ENCODE measurements around the gene CYB5R2. TPM values are rescaled to one million over a fixed set of nuclear protein-coding genes. Genes with fewer than 3 reads are reported as not detected.

The CYB5R2 gene
- 8.1 TPM for polyA plus RNA-seq (ENCODE audit: insufficient read length)

- no peak for DNase-seq (ENCODE audit: low read depth)
These were observed at the start of gene CYB5R2 for GRCh38 chr11:7672960-7673723. Gene CYB5R2, minus strand, starts transcription at chr11:7673500. Its CDS starts 675 bp downstream, at chr11:7672825.

- DNase-seq (ENCODE audit: low read depth): no peak
These were observed 41.5 kb upstream of the CYB5R2 start for GRCh38 chr11:7714786-7715185.

- DNase-seq (ENCODE audit: low read depth): no peak
These were observed 33.1 kb upstream of the CYB5R2 start, which contains the start of gene OVCH2 for GRCh38 chr11:7706377-7706776. Gene OVCH2, minus strand, starts transcription at chr11:7706477. Its CDS starts 83 bp downstream, at chr11:7706394.

GRCh38 chr11:7703740-7704139 is 30.4 kb upstream of the CYB5R2 start:
- DNase-seq (ENCODE audit: low read depth): no peak

GRCh38 chr11:7696424-7696823 is 23.1 kb upstream of the CYB5R2 start:
- DNase-seq (ENCODE audit: low read depth): no peak

GRCh38 chr11:7694235-7694634 is 20.9 kb upstream of the CYB5R2 start:
- no peak for DNase-seq (ENCODE audit: low read depth)

GRCh38 chr11:7692426-7692825 is 19.1 kb upstream of the CYB5R2 start:
- no peak for DNase-seq (ENCODE audit: low read depth)

- no peak for DNase-seq (ENCODE audit: low read depth)
These were observed 18.6 kb upstream of the CYB5R2 start for GRCh38 chr11:7691759-7692350.

- DNase-seq (ENCODE audit: low read depth): no peak
These were observed 17.3 kb upstream of the CYB5R2 start for GRCh38 chr11:7690648-7691047.

- DNase-seq (ENCODE audit: low read depth): no peak
These were observed 15.9 kb upstream of the CYB5R2 start for GRCh38 chr11:7689239-7689638.

- no peak for DNase-seq (ENCODE audit: low read depth)
These were observed 15.0 kb upstream of the CYB5R2 start for GRCh38 chr11:7688238-7688826.

GRCh38 chr11:7687386-7687785 is 14.1 kb upstream of the CYB5R2 start:
- no peak for DNase-seq (ENCODE audit: low read depth)

GRCh38 chr11:7686761-7687160 is 13.5 kb upstream of the CYB5R2 start:
- DNase-seq (ENCODE audit: low read depth): no peak

GRCh38 chr11:7683571-7683970 is 10.3 kb upstream of the CYB5R2 start:
- DNase-seq (ENCODE audit: low read depth): no peak

- no peak for DNase-seq (ENCODE audit: low read depth)
These were observed 4.5 kb upstream of the CYB5R2 start for GRCh38 chr11:7677796-7678201.

- DNase-seq (ENCODE audit: low read depth): no peak
These were observed 3.8 kb upstream of the CYB5R2 start for GRCh38 chr11:7677071-7677470.

- no peak for DNase-seq (ENCODE audit: low read depth)
These were observed 2.3 kb upstream of the CYB5R2 start for GRCh38 chr11:7675631-7676030.

GRCh38 chr11:7673724-7674434 is 579 bp upstream of the CYB5R2 start:
- DNase-seq (ENCODE audit: low read depth): no peak

GRCh38 chr11:7672276-7672959 is 882 bp downstream of the CYB5R2 start:
- no peak for DNase-seq (ENCODE audit: low read depth)

- DNase-seq (ENCODE audit: low read depth): no peak
These were observed 1.7 kb downstream of the CYB5R2 start for GRCh38 chr11:7671347-7672215.

- no peak for DNase-seq (ENCODE audit: low read depth)
These were observed 2.7 kb downstream of the CYB5R2 start for GRCh38 chr11:7670641-7671040.
